Central memory CD8-positive, alpha-beta T cell (primary cell): Measurements from ENCODE around the gene AOX1.
"Not testable (repeated sequence)": the region's sequence is repeated elsewhere in the genome, so short reads cannot be mapped to it uniquely, and the experiment has no call there.

ENCODE experiments used
- ATAC-seq: fragments of 150-1000 bp; cut with Tn5 transposase; replicated peaks from 2 replicates; pipeline ENCODE4 v1.10.0; 2022; ENCODE audit warnings: mild to moderate bottlenecking, moderate FRiP score, moderate number of reproducible peaks; ENCODE audit not compliant: poor library complexity, severe bottlenecking; ENCODE audit errors: extremely low read depth
- DNase-seq, 2 donors: peaks; one replicate each; pipeline ENCODE4 v3.0.0; 2021; ENCODE audit warnings: low spot score in 2 of 2
- H3K27ac Mint-ChIP-seq: one replicate; pipeline ENCODE4 v1.8.0; 2022; ENCODE audit warnings: low read depth, mild to moderate bottlenecking, moderate library complexity, mixed read lengths
- H3K27me3 Mint-ChIP-seq: one replicate; pipeline ENCODE4 v1.8.0; 2022; ENCODE audit warnings: mixed read lengths
- H3K36me3 Mint-ChIP-seq: one replicate; pipeline ENCODE4 v1.8.0; 2022; ENCODE audit warnings: mild to moderate bottlenecking, moderate library complexity, mixed read lengths; ENCODE audit not compliant: insufficient read depth
- H3K4me1 Mint-ChIP-seq: one replicate; pipeline ENCODE4 v1.8.0; 2022; ENCODE audit warnings: mixed read lengths
- H3K4me3 Mint-ChIP-seq: one replicate; pipeline ENCODE4 v1.8.0; 2022; ENCODE audit warnings: mild to moderate bottlenecking, moderate library complexity, mixed read lengths
- H3K9me3 Mint-ChIP-seq: one replicate; pipeline ENCODE4 v1.8.0; 2022; ENCODE audit warnings: mixed read lengths

AOX1 gene

GRCh38 chr2:200609028-200609614 is 23.3 kb downstream of the AOX1 start:
- H3K27me3 Mint-ChIP-seq: peaks cover 46% of the 10 kb centered on the region
- DNase-seq: no peak
- no peaks in the 10 kb centered on the region for H3K4me1 Mint-ChIP-seq
- H3K36me3 Mint-ChIP-seq: no peaks in the 10 kb centered on the region
- ATAC-seq: no peak
- H3K27ac Mint-ChIP-seq: no peak overlapping the region
- no peak overlapping the region for H3K4me3 Mint-ChIP-seq
- no peaks in the 10 kb centered on the region for H3K9me3 Mint-ChIP-seq

- not testable (repeated sequence) for H3K36me3 Mint-ChIP-seq, H3K4me1 Mint-ChIP-seq, DNase-seq, ATAC-seq, H3K4me3 Mint-ChIP-seq, H3K9me3 Mint-ChIP-seq, H3K27ac Mint-ChIP-seq
- H3K27me3 Mint-ChIP-seq: peaks cover 57% of the 10 kb centered on the region
Measured at GRCh38 chr2:200610217-200610616, 24.4 kb downstream of the AOX1 start.

- no peaks in the 10 kb centered on the region for H3K36me3 Mint-ChIP-seq
- DNase-seq: no peak
- peaks cover 62% of the 10 kb centered on the region for H3K27me3 Mint-ChIP-seq
- H3K4me1 Mint-ChIP-seq: no peaks in the 10 kb centered on the region
- no peaks in the 10 kb centered on the region for H3K9me3 Mint-ChIP-seq
- no peak overlapping the region for H3K4me3 Mint-ChIP-seq
- no peak for ATAC-seq
- H3K27ac Mint-ChIP-seq: no peak overlapping the region
Measured at GRCh38 chr2:200613692-200614091, 27.9 kb downstream of the AOX1 start.

- Mint-ChIP-seq H3K27ac (no peak overlapping the region), H3K9me3 (no peaks in the 10 kb centered on the region), H3K36me3 (no peaks in the 10 kb centered on the region), H3K4me1 (no peaks in the 10 kb centered on the region), H3K4me3 (no peak overlapping the region), H3K27me3 (peaks cover 62% of the 10 kb centered on the region)
- no peak for ATAC-seq
- no peak for DNase-seq
Measured at GRCh38 chr2:200614249-200614648, 28.4 kb downstream of the AOX1 start.

- ATAC-seq (no peak), DNase-seq (no peak)
- Mint-ChIP-seq H3K36me3 (no peaks in the 10 kb centered on the region), H3K4me1 (no peaks in the 10 kb centered on the region), H3K4me3 (no peak overlapping the region), H3K27me3 (peaks cover 62% of the 10 kb centered on the region), H3K9me3 (no peaks in the 10 kb centered on the region), H3K27ac (no peak overlapping the region)
Measured at GRCh38 chr2:200615247-200615646, 29.4 kb downstream of the AOX1 start.

GRCh38 chr2:200616193-200616592 is 30.4 kb downstream of the AOX1 start:
- ATAC-seq (no peak), DNase-seq (no peak)
- Mint-ChIP-seq H3K4me3 (no peak overlapping the region), H3K4me1 (no peaks in the 10 kb centered on the region), H3K36me3 (no peaks in the 10 kb centered on the region), H3K27me3 (peaks cover 58% of the 10 kb centered on the region), H3K9me3 (no peaks in the 10 kb centered on the region), H3K27ac (no peak overlapping the region)

- no peak overlapping the region for H3K4me3 Mint-ChIP-seq
- H3K27me3 Mint-ChIP-seq: peaks cover 53% of the 10 kb centered on the region
- DNase-seq (no peak), ATAC-seq (no peak)
- no peaks in the 10 kb centered on the region for H3K36me3 Mint-ChIP-seq
- no peaks in the 10 kb centered on the region for H3K9me3 Mint-ChIP-seq
- no peaks in the 10 kb centered on the region for H3K4me1 Mint-ChIP-seq
- H3K27ac Mint-ChIP-seq: no peak overlapping the region
Measured at GRCh38 chr2:200616656-200617055, 30.8 kb downstream of the AOX1 start.

- Mint-ChIP-seq H3K4me3 (no peak overlapping the region), H3K9me3 (no peaks in the 10 kb centered on the region), H3K27ac (no peak overlapping the region), H3K4me1 (no peaks in the 10 kb centered on the region), H3K27me3 (peaks cover 46% of the 10 kb centered on the region), H3K36me3 (no peaks in the 10 kb centered on the region)
- ATAC-seq (no peak), DNase-seq (no peak)
Measured at GRCh38 chr2:200617156-200618053, 31.6 kb downstream of the AOX1 start.

GRCh38 chr2:200618054-200618419 is 32.2 kb downstream of the AOX1 start:
- Mint-ChIP-seq H3K27ac (no peak overlapping the region), H3K4me1 (no peaks in the 10 kb centered on the region), H3K9me3 (no peaks in the 10 kb centered on the region), H3K27me3 (peaks cover 39% of the 10 kb centered on the region), H3K36me3 (no peaks in the 10 kb centered on the region), H3K4me3 (no peak overlapping the region)
- ATAC-seq (no peak), DNase-seq (no peak)

GRCh38 chr2:200618590-200619021 is 32.8 kb downstream of the AOX1 start:
- Mint-ChIP-seq H3K36me3 (no peaks in the 10 kb centered on the region), H3K27me3 (peaks cover 39% of the 10 kb centered on the region), H3K4me1 (no peaks in the 10 kb centered on the region), H3K4me3 (no peak overlapping the region), H3K27ac (no peak overlapping the region), H3K9me3 (no peaks in the 10 kb centered on the region)
- no peak for DNase-seq
- ATAC-seq: no peak

GRCh38 chr2:200619279-200619678 is 33.5 kb downstream of the AOX1 start:
- Mint-ChIP-seq H3K27me3 (peaks cover 39% of the 10 kb centered on the region), H3K36me3 (no peaks in the 10 kb centered on the region), H3K9me3 (no peaks in the 10 kb centered on the region), H3K4me1 (no peaks in the 10 kb centered on the region), H3K4me3 (no peak overlapping the region), H3K27ac (no peak overlapping the region)
- DNase-seq (no peak), ATAC-seq (no peak)

GRCh38 chr2:200620606-200621390 is 35.0 kb downstream of the AOX1 start:
- H3K9me3 Mint-ChIP-seq: no peaks in the 10 kb centered on the region
- H3K27ac Mint-ChIP-seq: no peak overlapping the region
- DNase-seq: no peak
- H3K4me1 Mint-ChIP-seq: no peaks in the 10 kb centered on the region
- no peak for ATAC-seq
- no peaks in the 10 kb centered on the region for H3K36me3 Mint-ChIP-seq
- H3K4me3 Mint-ChIP-seq: no peak overlapping the region
- peaks cover 38% of the 10 kb centered on the region for H3K27me3 Mint-ChIP-seq
